HG03039 (cell line): Measurements from ENCODE around the gene TMEM117.
"Not testable (repeated sequence)": the region's sequence is repeated elsewhere in the genome, so short reads cannot be mapped to it uniquely, and the experiment has no call there.

Source experiments
- ATAC-seq: cut with Tn5 transposase; IDR thresholded peaks from one replicate; pipeline ENCODE4 v1.9.1; 2021; ENCODE audit warnings: mild to moderate bottlenecking, moderate library complexity; ENCODE audit not compliant: unreplicated experiment

Gene TMEM117

DNA sequence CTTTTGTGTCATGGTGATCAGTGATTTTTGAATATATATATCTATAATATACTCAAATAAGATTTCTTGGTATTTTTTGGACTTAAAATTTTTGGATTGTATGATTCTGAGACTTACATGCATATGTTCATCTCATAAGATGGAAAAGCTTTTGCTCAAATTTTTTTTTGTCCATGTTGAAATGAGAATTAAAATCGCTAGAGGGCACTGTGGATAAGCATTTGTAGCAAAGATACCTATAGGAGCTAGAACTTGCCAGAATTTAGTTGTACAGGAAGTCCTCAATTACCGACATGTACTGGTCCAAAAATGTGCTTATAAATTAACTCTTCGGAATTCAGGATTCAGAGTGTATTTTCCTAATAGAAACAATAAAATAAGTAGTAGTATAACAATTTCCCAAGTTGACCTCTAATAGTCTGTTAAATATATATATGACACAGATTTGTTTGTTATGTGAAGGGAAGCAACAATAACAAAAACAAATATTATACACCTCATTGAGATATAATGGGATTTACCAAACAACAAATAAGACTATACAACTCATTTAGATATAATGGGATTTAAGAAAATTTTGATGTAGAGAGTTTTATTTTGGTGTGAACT, 179.6 kb downstream of the TMEM117 start:
- ATAC-seq: peak; percentile 63

- ATAC-seq: no peak
These were observed 181.3 kb downstream of the TMEM117 start for GRCh38 chr12:44017216-44017615.

GRCh38 chr12:44019118-44019517, 183.2 kb downstream of the TMEM117 start:
- ATAC-seq: no peak

DNA sequence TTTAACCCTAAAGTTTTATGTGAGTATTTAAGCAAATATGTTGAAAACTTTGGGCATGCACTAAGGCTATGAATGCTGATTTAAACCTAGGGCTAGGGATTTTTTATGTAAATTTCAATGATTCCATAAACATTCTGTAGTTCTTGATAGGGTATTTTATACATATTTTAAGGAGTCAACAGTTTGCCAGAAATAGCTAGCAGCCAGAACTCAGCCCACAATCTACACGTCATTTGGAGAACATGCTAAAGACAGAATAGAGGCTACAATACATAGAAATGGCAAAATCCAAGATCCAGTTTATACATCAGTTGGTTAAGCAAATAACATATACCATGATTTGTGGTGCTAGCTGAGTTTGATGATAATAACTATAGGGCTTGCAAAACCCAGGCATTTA, 184.7 kb downstream of the TMEM117 start:
- ATAC-seq: no peak

GRCh38 chr12:44021471-44021971, 185.6 kb downstream of the TMEM117 start:
- ATAC-seq: peak; percentile 95

DNA sequence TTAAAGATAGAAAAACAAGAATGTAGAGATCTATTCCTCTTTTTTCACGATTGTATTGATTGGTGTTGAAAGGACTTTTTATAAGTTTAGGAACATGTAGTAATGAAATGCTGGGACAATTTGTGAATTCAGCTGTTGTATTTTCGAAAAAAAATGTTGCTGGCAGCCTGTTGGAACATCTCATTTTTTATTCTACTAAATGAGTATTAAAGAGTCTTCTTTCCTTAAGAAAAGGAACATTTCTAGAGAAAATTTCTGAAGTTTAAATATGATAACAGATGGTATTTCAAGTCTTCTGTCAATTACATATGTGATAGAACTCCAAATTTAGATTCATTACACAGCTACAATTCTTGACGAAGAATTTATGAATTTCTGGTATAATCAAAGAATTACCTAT, 189.6 kb downstream of the TMEM117 start:
- no peak for ATAC-seq

- ATAC-seq: no peak
These were observed 190.2 kb downstream of the TMEM117 start for GRCh38 chr12:44026046-44026445.

DNA sequence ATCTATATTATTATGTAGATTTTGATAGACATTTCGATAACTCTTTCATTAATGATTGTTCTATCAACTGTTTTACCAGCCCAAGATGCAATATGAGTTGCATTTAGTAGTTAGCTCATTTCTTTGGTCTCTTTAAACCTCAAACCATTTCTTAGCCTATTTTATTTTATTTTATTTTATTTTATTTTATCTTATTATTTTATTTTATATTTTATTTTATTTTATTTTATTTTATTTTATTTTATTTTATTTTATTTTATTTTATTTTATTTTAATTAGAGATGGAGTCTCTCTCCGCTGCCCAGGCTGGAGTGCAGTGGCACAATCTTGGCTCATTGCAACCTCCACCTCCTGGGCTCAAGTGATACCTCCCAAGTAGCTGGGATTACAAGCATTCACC, 191.0 kb downstream of the TMEM117 start:
- ATAC-seq: not testable (repeated sequence)

GRCh38 chr12:44029194-44029593, 193.3 kb downstream of the TMEM117 start:
- ATAC-seq: no peak

GRCh38 chr12:44031472-44032185, 195.7 kb downstream of the TMEM117 start:
- no peak for ATAC-seq

DNA sequence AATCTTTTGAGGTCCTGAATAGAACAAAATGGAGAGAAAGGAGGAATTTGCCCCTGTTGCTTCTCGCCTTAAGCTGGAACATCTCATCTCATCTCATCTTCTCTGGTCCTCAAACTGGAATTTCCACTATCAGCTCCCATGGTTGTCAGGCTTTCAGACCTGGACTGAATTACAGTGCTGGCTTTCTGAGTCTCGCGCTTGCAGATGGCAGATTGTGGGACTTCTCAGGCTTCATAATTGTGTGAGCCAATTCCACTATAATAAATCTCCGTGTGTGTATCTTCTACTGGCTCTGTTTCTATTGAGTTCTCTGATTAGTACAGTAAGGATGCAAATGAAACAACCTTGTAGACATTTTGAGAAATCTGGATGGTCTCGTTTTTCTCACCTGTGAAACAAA, 199.0 kb downstream of the TMEM117 start:
- no peak for ATAC-seq

DNA sequence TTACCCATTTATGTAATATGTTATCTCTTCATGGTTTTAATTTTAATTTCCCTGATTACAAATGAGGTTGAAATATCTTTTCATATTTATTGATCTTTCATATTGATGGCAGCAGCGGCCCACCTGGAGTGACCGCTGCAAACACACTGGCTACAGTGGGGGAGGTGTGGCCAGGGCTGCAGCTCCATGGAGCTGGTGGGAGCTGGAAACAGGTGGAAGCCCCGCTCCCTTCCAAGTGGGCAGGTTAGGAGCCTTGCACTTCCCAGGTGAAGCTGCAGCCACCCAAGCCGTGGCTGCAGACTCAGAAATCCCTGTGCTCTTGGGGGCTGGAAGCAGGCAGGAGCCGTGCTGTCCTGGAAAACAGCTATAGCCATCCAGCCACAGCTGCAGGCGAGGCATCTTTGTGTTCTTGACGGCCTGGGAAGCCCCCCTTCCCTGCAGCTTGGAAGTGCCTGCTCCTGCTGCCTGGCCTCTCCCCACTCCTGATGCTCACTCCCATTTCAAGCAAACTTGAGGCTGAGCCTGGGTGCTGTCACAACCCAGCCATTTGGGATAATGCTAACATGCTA, 201.1 kb downstream of the TMEM117 start:
- no peak for ATAC-seq

DNA sequence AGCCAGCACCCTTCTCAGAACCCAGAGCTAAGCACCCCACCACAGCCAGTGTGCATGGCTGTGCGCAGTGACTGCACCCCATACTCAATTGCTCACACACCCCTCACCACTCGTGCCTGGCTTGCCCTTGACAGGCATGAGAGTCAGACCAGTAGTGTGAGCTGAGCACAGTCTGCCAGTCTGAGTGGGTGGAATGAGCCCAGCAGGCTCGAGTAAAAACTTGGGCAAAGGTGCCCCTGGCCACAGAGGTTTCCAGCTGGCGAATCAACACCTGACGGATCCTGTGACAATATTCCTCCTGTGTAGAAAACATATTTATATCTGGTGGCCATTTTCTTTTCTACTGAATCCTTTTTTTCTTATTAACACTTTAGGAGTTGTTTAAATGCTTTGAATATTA, 202.5 kb downstream of the TMEM117 start:
- no peak for ATAC-seq

- ATAC-seq: not testable (repeated sequence)
These were observed 208.6 kb downstream of the TMEM117 start for GRCh38 chr12:44044491-44044890.

DNA sequence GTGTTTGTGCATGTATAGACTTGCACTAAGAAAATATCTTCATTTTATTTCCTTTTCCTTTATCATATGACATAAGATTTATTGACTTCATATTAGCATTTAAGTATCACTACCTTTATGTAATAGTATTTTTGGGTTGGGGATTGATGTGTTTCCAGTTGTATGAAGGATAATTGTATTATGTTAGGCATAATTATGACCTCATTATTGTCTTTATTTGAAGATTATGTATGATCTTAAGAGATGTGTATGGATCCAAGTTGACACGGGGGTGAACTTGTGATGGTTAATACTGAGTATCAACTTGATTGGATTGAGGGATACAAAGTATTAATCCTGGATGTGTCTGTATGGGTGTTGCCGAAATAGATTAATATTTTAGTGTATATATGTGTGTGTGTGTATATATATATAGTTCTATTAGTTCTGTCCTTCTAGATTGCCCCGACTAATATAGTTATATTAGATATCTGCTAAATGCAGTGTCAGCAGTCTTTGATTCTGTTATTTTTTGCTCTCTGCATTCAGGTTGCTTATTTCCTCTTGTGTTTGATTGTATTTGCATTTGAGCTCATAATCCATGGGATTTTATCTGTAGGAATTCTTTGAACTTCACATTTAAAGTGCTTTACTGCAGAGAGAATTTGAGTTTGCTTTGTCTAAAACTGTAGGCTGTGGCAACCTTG, 211.0 kb downstream of the TMEM117 start:
- ATAC-seq: no peak

GRCh38 chr12:44052554-44052953, 216.7 kb downstream of the TMEM117 start:
- ATAC-seq: no peak

DNA sequence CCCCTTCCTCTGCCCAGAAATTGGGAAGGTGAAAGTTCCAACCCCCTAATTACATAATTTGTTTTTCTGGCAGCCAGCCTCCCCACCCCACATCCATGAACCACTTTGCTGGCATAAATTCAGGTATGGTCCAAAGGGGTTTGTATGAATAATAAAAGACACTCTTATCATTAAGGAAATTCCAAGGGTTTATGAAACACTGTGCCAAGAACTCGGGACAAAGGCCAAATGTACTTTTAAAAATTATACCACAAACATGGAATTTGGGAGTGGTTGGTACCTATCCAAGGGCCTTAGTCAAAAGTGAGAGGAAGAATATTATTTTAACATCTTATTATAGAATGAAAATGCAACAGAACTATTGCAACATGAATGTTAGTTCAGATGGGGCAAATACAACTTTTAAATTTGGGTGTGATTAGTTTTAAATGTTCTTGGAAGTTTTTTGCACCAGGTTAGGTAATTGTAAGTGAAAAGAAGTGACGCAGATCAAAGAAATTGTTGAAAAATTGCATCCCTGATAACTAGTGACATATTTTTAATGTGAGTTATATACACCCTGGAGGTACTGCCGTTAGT, 217.8 kb downstream of the TMEM117 start:
- no peak for ATAC-seq

DNA sequence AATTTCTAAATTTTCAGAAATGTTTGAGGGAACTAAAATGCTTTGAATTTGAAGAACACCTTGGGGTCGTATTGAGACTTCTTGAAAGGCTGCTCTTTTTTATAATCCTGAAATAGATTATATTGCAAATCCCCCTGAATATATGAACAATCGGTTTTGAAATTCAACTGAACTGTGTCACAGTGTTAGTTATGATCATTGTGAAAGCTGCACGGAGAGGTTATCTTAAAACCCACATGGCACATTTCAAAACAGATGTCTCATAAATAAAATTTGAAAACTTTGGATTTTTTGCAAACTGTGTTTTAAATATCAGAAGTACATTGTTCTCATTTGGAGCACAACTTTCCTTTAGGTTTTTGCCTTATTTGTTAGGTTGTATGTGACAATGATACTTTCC, 218.4 kb downstream of the TMEM117 start:
- no peak for ATAC-seq

DNA sequence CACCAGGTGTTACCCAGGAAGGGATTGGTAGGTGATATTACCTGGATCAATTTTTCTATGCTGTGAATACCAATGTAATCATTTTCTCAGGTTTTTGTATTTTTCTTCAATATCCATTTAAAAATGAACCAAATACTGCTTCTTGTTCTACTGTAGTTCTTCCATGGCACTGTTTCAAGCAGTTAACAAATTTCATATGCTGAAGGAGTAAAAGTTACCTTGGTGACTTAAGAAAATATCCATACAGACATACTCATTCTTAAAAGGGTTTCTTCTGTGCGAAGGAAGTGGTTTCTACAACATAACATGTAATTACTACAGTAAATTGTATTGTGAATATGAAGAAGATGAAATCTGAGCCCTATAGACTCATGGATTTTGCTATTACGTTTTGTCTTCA, 222.5 kb downstream of the TMEM117 start:
- ATAC-seq: no peak

DNA sequence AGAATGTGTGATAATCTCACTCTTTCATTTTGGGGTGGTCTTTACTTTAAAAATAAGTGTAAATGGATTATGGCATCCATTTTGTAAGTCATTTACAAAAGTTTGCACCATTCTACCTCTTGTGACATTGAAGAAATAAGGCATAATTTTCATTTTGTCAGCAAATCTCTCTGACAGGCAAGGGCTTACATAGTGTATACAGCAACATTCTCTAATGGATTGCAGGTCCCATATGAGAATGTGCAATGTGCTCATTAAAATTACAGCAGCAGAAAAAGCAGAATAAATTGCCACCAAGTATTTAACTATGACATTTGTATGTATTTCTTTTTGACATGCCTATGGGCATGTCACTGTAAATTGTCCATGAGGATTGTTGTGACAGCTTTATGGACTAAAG, 223.6 kb downstream of the TMEM117 start:
- no peak for ATAC-seq

- no peak for ATAC-seq
These were observed 227.8 kb downstream of the TMEM117 start for GRCh38 chr12:44063671-44064070.
